Measurements from ENCODE around the gene DDX24.
A peak's percentile ranks its signal among the peaks of the same experiment; 100 is the strongest.

DDX24 gene

DNA sequence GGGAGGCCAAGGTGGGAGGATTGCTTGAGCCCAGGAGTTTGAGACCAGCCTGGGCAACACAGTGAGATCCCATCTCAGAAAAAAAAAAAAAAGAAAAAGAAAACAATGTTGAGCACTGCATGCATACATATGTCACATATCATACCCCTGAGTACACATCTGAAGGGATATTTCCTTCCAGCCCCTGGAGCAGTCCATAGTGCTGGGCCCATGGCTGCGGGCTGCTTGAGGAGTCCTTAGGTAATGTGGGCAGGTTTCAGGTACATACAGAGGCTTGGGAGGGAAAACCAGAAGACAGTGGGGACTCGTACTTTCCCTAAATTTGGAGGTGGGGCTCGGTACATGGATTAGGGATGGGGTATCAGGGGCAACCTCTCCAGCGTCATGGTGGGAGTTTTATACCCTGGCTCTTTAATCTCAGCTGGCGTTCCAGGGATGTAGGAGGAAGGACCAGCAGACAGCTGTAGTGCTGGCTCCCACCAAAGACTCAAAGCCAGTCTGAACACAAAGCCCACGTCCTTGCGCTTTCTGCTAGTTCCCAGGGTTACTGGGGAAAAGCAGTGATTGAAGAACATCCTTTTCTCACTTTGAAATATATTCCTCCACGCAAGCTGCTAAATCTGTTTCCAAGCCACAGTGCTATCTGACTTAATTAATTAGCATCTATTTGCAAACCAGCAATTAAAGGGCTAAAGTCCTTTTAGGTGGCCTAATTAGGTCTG, 49.7 kb downstream of the DDX24 start:
- H3K4me3 ChIP-seq (ENCODE audit: low read depth, low read length), result no peak overlapping the region
- TF ChIP-seq, protein P1, sequence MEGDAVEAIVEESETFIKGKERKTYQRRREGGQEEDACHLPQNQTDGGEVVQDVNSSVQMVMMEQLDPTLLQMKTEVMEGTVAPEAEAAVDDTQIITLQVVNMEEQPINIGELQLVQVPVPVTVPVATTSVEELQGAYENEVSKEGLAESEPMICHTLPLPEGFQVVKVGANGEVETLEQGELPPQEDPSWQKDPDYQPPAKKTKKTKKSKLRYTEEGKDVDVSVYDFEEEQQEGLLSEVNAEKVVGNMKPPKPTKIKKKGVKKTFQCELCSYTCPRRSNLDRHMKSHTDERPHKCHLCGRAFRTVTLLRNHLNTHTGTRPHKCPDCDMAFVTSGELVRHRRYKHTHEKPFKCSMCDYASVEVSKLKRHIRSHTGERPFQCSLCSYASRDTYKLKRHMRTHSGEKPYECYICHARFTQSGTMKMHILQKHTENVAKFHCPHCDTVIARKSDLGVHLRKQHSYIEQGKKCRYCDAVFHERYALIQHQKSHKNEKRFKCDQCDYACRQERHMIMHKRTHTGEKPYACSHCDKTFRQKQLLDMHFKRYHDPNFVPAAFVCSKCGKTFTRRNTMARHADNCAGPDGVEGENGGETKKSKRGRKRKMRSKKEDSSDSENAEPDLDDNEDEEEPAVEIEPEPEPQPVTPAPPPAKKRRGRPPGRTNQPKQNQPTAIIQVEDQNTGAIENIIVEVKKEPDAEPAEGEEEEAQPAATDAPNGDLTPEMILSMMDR (IDR thresholded peaks at IDR 0.05; ENCODE audit: borderline replicate concordance, insufficient read depth, low read depth, low read length), result no peak

DNA sequence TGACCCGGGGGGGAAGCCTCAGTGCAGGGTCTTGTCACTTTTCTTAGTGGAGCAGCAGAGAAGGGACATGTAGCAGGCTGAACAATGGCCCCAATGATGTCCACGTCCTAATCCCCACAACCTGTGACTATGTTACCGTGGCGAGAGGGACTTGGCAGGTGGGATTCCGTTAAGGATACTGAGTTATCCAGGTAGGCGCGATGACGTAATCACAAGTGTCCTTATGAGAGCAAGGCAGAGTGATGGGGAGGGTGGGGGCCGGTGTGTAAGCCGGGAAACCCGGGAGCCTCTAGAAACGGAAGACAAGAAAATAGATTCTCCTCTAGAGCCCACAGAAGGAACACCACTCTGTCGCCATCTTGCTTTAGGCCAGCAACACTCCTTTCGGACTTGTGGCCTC, 50.4 kb downstream of the DDX24 start:
- no peak overlapping the region for H3K4me3 ChIP-seq (ENCODE audit: low read depth, low read length)
- TF ChIP-seq, protein P1 (IDR thresholded peaks at IDR 0.05; ENCODE audit: borderline replicate concordance, insufficient read depth, low read depth, low read length), result no peak

DNA sequence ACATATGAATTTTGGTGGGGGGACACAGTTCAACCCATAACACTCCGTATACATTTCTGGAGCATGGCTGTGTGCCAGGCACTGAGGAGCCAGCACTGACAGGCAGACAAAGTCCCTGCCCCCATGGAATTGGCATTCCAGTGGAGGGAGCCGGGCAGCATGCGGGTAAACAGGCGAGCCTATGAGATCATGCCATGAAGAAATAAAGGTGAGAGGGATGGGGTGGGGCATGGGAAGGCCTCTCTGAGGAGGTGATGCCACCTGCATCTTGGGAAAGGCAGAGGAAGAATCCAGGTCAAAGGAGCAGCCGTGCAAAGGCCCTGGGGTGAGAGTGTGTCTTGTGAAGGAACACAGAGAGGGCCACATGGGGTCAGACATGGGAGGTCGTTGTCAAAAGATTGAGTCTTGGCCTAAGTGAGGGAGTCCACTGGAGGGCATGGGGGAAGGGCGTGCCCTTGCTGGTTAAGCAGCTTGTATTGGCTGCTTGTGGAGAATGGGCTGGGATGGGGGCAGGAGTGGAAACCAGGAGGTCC, 51.3 kb downstream of the DDX24 start:
- TF ChIP-seq, protein P1 (IDR thresholded peaks at IDR 0.05; ENCODE audit: borderline replicate concordance, insufficient read depth, low read depth, low read length), result no peak
- H3K4me3 ChIP-seq (ENCODE audit: low read depth, low read length), result no peak overlapping the region

DNA sequence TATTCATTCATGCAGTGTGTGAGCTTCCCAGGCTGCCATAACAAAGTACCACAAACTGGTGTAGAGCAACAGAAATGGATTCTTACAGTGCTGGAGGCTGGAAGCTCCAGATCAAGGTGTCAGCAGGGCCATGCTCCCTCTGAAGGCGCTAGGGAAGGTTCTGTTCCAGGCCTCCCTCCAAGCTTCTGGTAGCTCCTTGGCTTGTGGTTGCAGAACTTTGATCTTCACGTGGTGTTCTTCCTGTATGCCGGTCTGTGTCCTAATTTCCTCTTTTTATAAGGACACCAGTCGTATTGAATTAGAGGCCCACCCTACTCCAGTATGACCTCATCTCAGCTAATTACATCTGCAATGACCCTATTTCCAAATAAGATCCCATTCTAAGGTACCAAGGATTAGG, 51.7 kb downstream of the DDX24 start:
- H3K4me3 ChIP-seq (ENCODE audit: low read depth, low read length), result no peak overlapping the region
- TF ChIP-seq, protein P1 (IDR thresholded peaks at IDR 0.05; ENCODE audit: borderline replicate concordance, insufficient read depth, low read depth, low read length), result no peak

DNA sequence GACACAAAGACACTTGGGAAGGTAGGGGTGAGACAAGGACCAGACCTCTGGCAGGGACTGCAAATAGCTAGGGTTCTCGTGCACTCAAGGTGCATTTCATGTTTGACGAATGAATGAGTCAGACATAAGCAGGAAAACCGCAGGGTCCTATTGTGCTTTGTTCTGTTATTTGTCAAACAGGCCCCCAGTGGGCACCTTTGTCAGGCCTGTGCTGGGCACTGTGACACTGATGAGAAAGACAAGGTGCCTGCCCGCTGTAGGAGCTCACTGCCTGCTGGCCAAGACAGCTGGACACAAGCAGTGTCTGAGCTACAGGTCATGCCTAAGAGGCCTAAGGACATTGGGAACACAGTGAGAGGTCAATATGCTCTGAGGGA, 52.6 kb downstream of the DDX24 start:
- H3K4me3 ChIP-seq (ENCODE audit: low read depth, low read length), result no peak overlapping the region
- TF ChIP-seq, protein P1 (IDR thresholded peaks at IDR 0.05; ENCODE audit: borderline replicate concordance, insufficient read depth, low read depth, low read length), result peak; percentile 15; the same call in 1 of the 2 replicates

DNA sequence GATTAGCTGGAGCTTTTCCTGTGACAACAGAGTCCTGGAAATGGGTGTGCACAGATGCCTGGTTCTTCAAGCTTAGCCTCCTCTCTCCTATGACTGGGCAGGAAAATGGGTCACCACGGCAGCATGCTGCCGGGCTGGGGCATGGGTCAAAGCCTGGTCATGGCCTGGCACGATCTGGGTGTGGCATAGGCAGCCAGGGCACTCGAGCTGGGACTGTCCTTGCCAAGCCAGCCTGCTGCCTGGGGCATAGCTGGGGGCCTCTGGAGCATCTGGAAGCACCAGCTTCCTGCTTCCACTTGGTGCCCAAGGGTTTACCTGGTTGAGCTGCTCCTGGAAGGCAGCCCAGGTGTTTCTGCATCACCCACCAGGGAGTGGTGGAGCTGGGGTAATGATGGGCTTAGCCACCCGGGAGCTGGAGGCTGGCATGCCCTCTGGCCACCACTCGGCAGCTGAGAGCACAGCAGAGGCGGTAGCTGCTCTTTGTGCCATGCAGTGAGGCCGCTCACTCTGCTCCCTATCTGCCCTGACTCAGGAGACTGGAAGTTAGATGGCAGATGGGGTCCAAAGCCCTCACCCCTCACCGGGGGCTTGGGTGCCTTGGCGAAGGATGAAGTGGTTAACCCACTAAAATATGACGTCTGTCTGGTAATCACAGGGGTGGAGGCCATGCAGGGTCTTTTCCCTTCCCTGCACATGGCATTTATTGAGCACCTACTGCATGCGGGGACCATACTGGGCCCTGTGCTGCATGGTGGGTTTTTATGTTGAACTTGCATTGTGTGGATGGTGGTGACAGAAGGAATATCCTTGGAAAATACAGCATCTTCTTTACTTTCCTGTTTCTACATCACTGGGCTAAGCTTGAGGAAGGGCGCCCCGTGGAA, 53.2 kb downstream of the DDX24 start:
- TF ChIP-seq, protein P1 (IDR thresholded peaks at IDR 0.05; ENCODE audit: borderline replicate concordance, insufficient read depth, low read depth, low read length), result no peak
- no peak overlapping the region for H3K4me3 ChIP-seq (ENCODE audit: low read depth, low read length)
